Panc1 (cell line): ENCODE measurements around the gene RNASEH2B.

Source experiments
- CTCF ChIP-seq: fragments of 450-650 bp; IDR thresholded peaks from 2 replicates; pipeline ENCODE4 v1.5.1; 2017; ENCODE audit warnings: mild to moderate bottlenecking
- POLR2AphosphoS5 ChIP-seq: IDR thresholded peaks from 2 replicates; pipeline ENCODE4 v1.6.1; 2012; ENCODE audit warnings: mild to moderate bottlenecking, low read depth, low read length, moderate library complexity
- REST ChIP-seq, 2 experiments: IDR thresholded peaks; 2 replicates each; pipeline ENCODE4 v1.6.1; 2011 to 2012; ENCODE audit warnings: low read depth in 2 of 2, control low read depth in 1 of 2, low read length in 1 of 2, mild to moderate bottlenecking in 1 of 2, moderate library complexity in 1 of 2; ENCODE audit not compliant: insufficient read depth in 1 of 2
- SIN3A ChIP-seq: IDR thresholded peaks from 2 replicates; pipeline ENCODE4 v1.6.1; 2012; ENCODE audit warnings: low read depth, mild to moderate bottlenecking, low read length, moderate library complexity, borderline replicate concordance; ENCODE audit not compliant: insufficient read depth
- TCF7L2 ChIP-seq: IDR thresholded peaks from 2 replicates; pipeline ENCODE4 v1.6.1; 2011; ENCODE audit warnings: mild to moderate bottlenecking, low read depth, low read length, inconsistent platforms

GRCh38 chr13:50989476-50989875 is 79.9 kb downstream of the RNASEH2B start:
- peak; percentile 1; the same call in 1 of the 2 replicates for TF ChIP-seq CTCF
- TF ChIP-seq REST (IDR thresholded peaks at IDR 0.05; ENCODE audit: insufficient read depth in 1 of 2, low read depth in 2 of 2, low read length in 1 of 2) = no peak
- no peak for TF ChIP-seq POLR2AphosphoS5
- no peak for TF ChIP-seq SIN3A
- no peak for TF ChIP-seq TCF7L2
